Superior temporal gyrus (tissue), 1 donor: ENCODE data around the gene HSD3B1.
A peak's percentile ranks its signal among the peaks of the same experiment; 100 is the strongest.
"Not testable (repeated sequence)": the region's sequence is repeated elsewhere in the genome, so short reads cannot be mapped to it uniquely, and the experiment has no call there.

ENCODE experiments used
- DNase-seq: peaks from one replicate; pipeline ENCODE4 v3.0.0-alpha.2; 2016; ENCODE audit errors: extremely low spot score

HSD3B1 gene

DNA sequence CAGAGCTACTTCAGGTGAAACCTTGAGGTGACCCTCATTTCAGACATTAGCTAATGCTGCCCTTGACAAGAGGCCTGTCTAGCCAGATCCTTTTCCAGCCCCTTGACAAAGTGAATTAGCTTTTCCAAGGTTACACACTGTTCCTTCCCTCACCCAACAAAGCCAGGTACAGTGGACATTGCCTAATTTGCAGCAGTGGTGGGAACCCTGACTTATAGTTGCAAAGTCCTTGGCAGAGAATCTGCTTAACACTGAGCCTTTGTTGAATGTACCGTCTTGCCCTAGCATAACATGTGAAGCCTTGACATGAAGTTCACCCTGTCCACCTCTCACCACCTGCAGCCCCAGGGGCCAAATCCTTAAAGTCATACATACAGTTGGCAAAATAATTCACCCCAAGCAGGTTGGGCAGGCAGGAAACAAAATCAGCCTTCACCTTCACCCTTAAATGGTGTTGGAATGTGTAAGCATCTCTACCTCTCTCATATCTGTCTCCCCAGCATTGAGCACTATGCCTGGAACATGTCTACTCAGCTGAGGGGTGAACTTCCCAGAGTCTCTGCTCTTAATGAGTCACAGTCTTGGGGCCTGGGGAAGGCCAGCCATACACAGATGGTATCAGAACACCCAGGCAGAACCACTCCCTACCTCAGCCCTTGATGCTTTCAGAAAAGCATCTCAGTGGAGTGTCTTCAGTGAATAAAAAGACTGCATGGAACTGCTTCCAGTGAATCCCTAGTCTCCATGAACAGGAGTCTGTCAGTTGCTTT, 46.5 kb downstream of the HSD3B1 start:
- not testable (repeated sequence) for DNase-seq

DNA sequence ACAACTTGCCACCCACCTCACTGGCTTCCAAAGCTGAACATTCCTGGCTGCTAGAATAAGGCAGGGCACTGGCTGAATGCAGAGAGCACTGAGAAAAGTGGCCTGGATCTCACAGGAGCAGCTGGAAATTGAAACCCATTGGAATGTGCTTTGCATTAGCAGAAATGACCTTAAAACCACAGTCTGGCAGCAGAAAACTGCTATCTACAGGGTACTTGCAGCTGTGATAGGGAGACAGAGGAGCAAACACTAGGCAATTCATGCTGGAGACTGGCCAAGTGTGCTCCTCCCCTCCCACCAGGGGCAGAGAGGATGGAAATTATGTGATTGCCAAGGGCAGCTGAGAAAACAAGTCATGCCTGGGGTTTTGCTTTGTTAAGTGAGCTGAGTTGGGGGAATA, 47.2 kb downstream of the HSD3B1 start:
- DNase-seq, result peak; percentile 48

DNA sequence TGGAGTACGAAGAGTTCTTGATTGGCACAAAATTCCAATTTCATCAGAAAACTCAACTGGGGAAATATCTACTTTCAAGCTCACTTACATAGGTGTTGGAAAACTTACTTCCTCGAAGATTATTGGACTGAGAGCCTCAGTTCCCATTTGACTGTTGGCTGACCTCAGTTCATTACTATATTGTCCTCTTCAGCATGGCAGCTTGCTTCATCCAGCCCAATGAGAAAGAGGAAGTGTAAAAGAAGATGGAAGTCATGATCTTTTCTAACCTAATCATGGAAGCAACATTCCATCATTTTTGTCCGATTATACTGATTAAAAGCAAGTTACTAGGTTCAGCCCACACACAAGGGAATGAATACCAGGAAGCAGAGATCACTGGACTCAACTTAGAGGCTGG, 49.4 kb downstream of the HSD3B1 start:
- DNase-seq, result no peak

DNA sequence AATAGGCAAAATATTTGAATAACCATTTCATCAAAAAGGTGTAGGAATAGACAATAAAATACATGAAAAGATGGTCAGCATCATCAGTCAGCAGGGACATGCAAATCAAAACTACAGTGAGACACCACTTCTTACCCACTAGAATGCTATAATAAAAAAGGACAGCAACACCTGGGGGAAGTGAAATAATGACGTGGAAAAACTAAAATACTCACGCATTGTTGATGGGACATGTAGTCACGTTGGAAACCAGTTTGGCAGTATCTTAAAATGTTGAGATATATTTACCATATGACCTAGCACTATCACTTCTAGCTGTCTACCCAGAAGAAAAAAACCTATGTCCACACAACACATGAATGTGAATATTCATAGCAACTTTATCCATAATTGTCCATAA, 53.4 kb downstream of the HSD3B1 start:
- DNase-seq, result not testable (repeated sequence)

DNA sequence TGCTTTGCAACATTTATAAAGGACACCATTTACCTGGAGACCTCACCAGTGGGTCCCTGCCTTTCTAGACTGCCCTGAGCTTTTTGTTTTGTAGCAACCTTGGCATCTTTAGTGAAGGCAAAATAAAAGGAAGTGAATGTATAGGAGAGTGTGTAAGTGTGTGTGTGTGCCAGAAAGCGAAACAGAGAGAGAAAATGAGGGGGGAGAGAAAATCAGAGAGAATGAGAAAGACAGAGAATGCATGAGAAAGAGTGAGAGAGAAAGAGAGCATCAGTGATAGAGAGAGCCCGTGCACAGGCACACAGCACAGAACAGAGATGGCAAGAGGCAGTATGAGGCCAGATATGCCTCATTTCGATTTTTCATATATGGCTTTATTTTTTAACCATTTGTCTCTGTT, 57.5 kb downstream of the HSD3B1 start:
- DNase-seq, result no peak
